HTERT RPE-1 (cell line): Measurements from ENCODE around the gene EEPD1.
"Not testable (repeated sequence)": the region's sequence is repeated elsewhere in the genome, so short reads cannot be mapped to it uniquely, and the experiment has no call there.

ENCODE experiments used
- in situ Hi-C: fragments of 300-500 bp; cut with MboI; formaldehyde crosslinking; loops from 4 replicates; pipeline ENCODE4 v1.14.3; 2020; ENCODE audit warnings: low sequenced_read_pairs

EEPD1 gene

DNA sequence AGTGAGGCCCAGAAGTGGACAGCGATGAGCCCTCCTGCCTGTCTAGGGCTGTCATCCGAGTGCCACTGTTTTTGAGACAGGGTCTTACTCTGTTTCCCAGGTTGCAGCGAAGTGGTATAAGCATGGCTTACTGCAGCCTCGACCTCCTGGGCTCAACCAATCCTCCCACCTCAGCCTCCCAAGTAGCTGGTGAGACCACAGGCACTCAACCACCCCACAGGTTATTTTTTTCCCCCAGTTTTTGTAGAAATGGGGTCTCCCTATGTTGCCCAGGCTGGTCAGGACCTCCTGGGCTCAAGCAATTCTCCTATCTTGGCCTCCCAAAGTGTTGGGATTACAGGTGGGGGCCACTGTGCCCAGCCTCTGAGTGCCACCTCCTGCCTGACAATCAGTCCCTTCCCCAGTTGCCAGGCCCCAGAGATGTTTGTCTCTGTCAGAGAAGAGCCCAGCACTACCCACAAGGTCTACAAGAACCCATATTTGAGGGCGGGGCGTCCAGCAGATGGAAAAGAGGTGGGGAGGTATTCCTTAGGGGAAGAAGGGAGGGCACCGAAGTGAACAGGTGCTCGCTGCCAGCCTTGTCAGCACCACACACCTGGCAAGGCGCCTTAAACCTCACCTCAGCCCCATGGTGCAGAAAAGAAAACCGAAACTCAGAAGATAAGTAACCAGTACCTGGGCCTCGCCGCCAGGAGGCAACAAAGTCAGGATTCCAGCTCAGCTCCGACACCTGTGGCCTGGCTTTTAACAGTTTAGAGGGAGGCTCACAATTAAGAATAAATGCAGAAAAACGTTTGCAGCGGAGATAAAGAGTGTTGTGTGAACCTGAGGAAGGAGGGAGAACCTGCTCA lies 159.2 kb downstream of the EEPD1 start:
- in situ Hi-C loops, result no loop called here

DNA sequence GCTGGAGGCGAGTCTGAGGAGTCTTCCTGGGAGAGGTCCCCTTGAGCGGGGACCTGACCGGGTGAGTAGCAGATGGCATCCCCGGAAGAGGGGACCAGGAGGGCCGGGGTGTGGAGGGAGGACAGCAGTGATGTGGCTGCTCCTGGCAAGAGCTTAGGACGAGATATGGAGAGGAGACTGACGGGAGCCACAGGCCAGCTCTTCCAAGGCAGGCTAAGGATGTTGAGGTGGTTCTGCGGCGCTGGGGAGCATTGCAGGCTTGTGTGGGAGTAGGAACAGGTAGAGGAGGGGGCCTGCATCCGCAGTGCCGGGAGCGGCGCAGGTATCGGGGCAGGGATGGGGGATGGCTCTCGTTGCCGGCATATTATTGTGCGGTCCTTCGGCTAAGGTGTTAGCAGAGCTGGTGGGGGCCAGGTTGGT lies 159.9 kb downstream of the EEPD1 start:
- in situ Hi-C loops, result no loop called here

DNA sequence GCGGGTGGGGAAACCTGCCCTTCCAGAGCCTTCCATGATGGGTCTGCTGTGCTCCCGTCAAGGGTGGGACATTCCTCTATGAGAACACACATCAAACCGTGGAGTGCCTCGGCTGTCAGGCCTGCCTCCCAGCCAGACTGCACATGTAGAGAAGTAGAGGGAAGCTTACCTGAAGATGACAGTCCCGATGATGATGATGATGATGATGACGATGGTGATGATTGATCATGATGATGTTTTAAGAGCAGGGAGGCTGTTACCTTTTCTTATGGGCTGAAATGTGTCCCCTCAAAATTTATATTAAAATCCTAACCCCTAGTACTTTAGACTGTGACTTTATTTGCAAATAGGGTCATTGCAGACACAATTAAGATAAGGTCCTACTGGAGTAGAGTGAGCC lies 160.6 kb downstream of the EEPD1 start:
- in situ Hi-C loops, result no loop called here

DNA sequence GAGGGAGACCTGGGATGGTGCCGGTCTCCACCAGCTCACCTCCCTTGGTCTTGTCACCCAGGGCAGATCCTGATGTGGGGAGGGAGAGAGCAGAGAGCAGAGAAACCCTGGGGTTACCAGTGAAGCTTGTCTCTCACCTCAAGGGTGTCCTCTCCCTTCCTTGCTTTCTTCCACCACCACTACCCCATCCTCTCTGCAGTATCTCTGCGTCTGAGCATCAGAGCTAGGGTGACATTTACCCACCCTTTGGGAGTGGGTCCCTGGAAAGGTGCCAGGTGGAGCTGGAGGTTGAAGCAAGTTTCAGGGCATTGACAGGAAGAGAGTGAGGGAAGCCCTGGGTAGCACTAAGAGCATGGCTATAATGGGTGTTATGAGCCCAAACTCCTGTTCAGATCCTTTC lies 161.4 kb downstream of the EEPD1 start:
- in situ Hi-C loops, result no loop called here

DNA sequence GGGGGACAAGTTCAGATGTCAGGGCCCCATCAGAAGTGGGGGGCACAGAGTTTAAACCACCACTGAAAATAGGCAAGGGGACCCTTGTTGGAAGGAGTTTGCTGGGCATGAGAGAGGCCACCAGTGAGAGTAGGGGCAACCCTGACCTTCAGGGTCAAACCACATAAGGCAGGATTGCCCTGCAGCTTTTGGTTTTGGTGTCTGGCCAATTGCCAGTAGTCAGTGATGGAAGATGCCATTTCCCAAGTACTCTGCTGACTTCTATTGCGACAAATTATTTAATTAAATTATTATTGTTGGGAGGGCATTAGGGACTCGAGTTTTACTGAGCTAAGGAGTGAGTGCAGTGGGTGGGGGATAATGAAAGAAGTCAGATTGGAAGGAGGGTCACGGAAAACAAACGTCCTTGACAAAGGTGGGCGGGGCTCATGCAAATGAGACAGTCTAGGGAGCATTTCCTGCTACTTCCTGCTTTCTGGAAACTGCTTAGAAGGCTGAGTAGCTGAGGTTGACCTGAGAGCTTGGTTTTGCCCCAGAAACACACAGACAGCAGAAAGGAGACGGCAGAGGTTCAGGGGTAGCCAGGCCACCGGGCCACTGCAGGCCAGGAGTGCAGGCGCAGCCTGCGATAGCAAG lies 162.4 kb downstream of the EEPD1 start:
- in situ Hi-C loops, result no loop called here

DNA sequence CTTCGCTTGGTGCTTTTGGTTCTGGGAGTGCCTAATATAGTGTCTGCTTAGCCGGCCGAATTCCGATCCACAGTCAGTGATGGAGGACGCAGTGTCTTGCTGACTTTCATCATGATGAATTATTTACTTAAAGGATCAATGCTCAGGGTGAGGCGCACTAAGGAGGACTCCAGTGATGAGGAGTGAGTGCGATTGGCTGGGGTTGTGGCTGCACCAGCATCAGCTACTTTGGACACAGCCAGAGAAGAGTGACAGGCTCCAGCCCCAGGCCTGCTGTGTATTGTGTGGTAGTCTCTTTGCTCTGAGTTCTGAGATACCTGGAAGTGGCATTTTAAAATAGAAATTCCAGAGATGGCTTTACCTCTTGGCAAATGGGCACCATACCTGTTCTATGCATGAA lies 163.3 kb downstream of the EEPD1 start:
- in situ Hi-C loops, result no loop called here

DNA sequence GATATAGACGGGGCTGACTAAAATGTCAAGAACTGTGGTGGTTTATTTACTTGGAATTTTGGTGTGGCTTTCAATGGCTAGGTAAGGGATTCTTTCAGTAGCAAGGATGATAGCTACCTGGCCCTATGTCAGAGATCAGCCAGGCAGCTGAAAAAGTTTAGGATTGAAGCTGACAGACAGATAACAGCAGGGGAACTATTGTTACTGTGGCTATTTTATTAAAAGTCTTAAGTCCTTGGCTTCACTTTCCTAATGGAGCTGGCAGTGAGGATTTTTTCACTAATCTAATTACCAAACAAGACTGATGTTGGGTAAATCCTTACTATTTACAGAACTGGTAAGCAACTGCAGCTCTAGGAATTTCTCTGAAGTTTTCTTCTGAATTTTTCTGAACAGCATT lies 164.2 kb downstream of the EEPD1 start:
- in situ Hi-C loops, result no loop called here

DNA sequence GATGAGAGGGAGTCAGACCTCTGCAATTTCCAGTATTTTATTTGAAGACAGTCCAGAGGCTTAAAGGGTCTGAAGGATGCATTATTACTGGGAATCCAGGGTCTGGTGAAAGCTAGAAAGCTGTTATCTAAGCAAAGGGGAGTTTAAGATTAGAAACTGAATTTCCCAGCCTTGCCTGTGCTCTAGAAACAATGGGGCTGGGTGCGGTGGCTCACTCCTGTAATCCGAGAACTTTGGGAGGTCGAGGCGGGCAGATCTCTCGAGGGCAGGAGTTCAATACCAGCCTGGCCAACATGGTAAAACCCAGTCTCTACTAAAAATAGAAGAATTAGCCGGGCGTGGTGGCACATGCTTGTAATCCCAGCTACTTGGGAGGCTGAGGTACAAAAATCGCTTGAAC lies 165.1 kb downstream of the EEPD1 start:
- in situ Hi-C loops, result no loop called here

DNA sequence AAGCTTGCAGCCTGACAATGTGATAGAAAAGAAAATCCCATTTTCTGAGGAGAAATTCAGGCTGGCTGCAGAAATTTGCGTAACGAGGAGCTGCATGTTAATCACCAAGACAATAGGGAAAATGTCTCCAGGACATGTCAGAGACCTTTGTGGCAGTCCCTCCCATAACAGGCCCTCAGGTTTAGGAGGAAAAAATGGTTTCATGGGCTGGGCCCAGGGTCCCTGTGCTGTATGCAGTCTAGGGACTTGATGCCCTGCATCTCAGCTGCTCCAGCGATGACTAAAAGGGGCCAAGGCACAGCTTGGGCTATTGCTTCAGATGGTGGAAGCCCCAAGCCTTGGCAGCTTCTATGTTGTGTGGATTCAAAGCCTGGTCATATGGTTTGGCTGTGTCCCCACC lies 168.2 kb downstream of the EEPD1 start:
- in situ Hi-C loops, result not testable (repeated sequence)

DNA sequence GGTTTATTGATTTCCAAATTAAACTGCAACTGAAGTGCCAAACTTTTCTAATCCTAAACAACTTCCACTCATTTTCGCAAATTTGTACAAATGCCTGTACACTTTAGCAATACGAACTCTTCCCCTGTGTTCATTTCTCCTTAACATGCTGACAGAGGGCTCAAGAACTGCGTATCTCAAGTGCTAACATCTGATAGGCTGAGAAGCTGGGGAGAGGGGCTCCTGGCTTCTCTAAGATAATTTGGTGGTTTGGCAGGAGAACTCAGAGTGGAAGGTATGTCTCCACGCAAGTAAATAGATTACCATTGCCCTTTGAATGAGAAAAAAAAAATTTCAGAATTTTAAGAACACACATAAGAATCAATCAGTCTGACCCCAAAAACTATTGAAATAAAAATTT lies 183.3 kb downstream of the EEPD1 start:
- in situ Hi-C loops, result no loop called here

DNA sequence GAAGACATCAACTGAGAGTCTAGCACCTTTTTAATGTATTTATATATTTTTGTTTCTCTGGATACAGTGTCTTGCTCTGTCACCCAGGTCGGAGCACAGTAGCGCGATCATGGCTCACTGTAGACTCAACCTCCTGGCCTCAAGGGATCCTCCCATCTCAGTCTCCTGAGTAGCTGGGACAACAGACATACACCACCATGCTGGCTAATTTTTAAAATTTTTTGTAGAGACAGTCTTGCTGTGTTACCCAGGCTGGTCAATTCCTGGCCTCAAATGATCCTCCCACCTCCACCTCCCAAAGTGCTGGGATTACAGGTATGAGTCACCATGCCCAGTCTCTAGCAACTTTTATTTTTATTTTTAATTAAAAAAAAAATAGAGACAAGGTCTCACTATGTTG lies 185.2 kb downstream of the EEPD1 start:
- in situ Hi-C loops, result no loop called here

DNA sequence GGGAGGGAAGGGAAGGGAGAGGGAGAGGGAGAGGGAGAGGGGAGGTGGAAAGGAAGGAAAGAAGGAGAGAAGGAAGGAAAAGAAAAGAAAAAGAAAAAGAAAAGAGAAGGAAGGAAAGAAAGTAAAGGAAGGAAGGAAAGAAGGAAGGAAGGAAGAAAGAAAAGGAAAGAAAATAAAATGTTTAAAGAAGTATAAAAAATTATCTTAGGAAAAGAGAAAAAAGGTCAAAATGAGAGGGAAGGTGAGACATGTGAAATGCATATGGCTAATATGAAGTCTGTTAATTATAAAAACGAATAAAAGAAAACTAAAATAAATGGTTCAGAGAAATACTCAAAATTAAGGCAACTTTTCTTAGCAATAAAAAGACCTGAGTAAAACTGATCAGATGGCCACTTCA lies 190.5 kb downstream of the EEPD1 start:
- in situ Hi-C loops, result no loop called here

DNA sequence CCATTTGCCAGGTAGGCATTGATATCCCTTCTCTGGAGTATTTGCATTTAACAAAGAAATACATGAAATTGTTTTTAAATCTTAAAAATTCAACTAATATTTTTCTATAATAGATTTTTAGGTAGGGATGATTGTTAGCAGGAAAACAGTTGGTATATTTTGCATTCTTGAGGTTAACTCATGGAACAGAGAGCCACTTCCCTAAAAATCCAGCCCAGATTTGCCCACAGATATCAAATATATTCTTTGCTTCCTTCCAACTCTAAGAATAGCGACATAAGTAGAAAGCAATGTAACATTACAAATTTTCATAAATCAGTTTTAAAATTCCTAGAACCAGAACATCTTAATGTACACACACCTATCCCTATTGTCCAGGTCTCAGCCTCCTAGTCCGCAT lies 191.6 kb downstream of the EEPD1 start:
- in situ Hi-C loops, result no loop called here

DNA sequence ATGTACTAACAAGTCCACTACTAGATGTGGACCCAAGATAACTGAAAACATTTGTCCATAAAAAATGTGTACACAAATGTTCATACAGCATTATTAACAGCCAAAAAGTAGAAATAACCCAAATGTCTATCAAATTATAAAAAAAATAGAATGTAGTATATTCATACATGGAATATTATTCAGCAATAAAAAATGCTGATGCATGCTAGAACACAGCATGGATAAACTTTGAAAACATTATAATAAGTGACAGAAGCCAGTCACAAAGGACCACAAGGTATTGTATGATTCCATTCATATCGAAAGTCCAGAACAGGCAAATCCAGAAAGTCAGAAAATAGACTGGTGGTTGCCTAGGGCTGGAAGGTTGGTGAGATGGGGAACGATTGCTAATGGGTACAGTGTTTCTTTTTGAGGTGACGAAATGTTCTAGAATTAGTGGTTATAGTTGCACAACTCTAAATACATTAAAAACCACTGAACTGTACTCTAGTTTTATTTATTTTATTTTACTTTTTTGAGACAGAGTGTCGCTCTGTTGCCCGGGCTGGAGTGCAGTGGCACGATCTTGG lies 193.3 kb downstream of the EEPD1 start:
- in situ Hi-C loops, result no loop called here

DNA sequence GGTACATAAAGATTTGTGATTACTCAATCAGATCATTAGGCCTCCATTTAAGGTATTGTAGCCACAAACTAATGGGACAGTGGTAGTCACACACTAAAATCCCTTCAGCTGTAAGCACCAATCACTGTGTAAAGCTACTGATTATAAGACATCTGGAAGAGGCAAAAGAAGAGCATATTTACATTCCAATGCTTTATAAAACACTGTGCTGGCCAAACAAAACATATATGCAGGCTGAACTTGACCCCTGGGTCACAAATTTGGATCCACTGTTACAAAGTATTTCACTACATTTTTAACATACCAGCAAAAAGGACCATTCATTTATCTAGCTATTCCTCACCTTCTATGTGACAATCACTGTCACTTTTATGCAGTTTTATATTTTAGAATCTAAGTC lies 195.2 kb downstream of the EEPD1 start:
- in situ Hi-C loops, result no loop called here

DNA sequence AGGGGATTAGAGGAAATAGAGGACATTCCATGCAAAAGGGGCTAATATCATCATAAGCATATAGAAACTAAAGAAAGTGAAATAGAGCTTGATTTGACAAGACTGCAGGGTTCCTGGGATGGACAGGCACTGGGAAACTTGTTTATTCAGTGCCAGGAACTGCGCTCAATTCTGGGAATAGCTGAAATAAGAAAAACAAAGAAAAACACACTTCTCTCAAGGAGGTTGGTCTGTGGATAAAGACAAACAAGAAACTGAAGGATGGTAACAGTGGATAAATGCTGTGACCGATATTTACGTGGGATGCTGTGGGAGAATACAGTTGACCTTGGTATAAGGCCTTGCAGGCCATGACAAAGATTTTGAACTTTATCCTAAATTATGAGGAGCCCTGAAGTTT lies 195.7 kb downstream of the EEPD1 start:
- in situ Hi-C loops, result no loop called here

DNA sequence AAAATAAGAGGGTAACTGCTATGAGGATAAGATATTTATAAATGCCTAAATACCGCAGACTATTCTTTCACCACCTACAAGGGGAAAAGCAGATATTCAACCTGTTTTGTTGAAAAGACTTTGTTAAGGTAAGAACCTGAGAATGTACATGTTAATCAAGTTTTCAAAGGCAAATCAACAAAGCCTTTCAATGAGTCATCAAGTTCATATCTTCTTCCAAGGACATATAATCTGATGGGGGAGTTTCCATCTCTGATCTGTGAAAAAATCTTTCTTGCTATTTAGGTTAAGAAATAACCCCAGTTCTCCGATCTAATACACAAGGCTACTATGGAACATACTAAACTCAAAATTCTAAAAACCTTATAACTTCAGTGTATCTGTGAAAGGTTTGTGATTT lies 196.6 kb downstream of the EEPD1 start:
- in situ Hi-C loops, result no loop called here
